Measurements from ENCODE around the gene STK24.

STK24 gene

GRCh38 chr13:98429977-98430736, 146.8 kb downstream of the STK24 start:
- peak; percentile 18 for DNase-seq (ENCODE audit: low read depth, low spot score)
- TF ChIP-seq, protein P1, sequence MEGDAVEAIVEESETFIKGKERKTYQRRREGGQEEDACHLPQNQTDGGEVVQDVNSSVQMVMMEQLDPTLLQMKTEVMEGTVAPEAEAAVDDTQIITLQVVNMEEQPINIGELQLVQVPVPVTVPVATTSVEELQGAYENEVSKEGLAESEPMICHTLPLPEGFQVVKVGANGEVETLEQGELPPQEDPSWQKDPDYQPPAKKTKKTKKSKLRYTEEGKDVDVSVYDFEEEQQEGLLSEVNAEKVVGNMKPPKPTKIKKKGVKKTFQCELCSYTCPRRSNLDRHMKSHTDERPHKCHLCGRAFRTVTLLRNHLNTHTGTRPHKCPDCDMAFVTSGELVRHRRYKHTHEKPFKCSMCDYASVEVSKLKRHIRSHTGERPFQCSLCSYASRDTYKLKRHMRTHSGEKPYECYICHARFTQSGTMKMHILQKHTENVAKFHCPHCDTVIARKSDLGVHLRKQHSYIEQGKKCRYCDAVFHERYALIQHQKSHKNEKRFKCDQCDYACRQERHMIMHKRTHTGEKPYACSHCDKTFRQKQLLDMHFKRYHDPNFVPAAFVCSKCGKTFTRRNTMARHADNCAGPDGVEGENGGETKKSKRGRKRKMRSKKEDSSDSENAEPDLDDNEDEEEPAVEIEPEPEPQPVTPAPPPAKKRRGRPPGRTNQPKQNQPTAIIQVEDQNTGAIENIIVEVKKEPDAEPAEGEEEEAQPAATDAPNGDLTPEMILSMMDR (IDR thresholded peaks at IDR 0.05; ENCODE audit: low read depth, low read length), result no peak
- no peak overlapping the region for H3K4me3 ChIP-seq (ENCODE audit: low read depth, low read length)
- in situ Hi-C loops (cut with HindIII; ENCODE audit: low sequenced_read_pairs), result loop anchor here (25.0 kb wide), 1 partner anchor 232 kb away; no protein-coding TSS in a partner anchor

- no peak overlapping the region for H3K4me3 ChIP-seq (ENCODE audit: low read depth, low read length)
- in situ Hi-C loops (cut with HindIII; ENCODE audit: low sequenced_read_pairs), result loop anchor here (25.0 kb wide), 1 partner anchor 233 kb away; no protein-coding TSS in a partner anchor
- TF ChIP-seq, protein P1 (IDR thresholded peaks at IDR 0.05; ENCODE audit: low read depth, low read length), result no peak
- no peak for DNase-seq (ENCODE audit: low read depth, low spot score)
Observed at GRCh38 chr13:98429531-98429930, 147.4 kb downstream of the STK24 start.

GRCh38 chr13:98429081-98429480, 147.8 kb downstream of the STK24 start:
- TF ChIP-seq, protein P1 (IDR thresholded peaks at IDR 0.05; ENCODE audit: low read depth, low read length), result no peak
- no peak for DNase-seq (ENCODE audit: low read depth, low spot score)
- no peak overlapping the region for H3K4me3 ChIP-seq (ENCODE audit: low read depth, low read length)
- in situ Hi-C loops (cut with HindIII; ENCODE audit: low sequenced_read_pairs), result loop anchor here (25.0 kb wide), 1 partner anchor 233 kb away; no protein-coding TSS in a partner anchor

GRCh38 chr13:98428256-98428966, 148.5 kb downstream of the STK24 start:
- DNase-seq (ENCODE audit: low read depth, low spot score), result peak; percentile 18
- in situ Hi-C loops (cut with HindIII; ENCODE audit: low sequenced_read_pairs), result loop anchor here (25.0 kb wide), 1 partner anchor 234 kb away; no protein-coding TSS in a partner anchor
- TF ChIP-seq, protein P1 (IDR thresholded peaks at IDR 0.05; ENCODE audit: low read depth, low read length), result no peak
- H3K4me3 ChIP-seq (ENCODE audit: low read depth, low read length), result no peak overlapping the region

- no peak overlapping the region for H3K4me3 ChIP-seq (ENCODE audit: low read depth, low read length)
- no peak for DNase-seq (ENCODE audit: low read depth, low spot score)
- in situ Hi-C loops (cut with HindIII; ENCODE audit: low sequenced_read_pairs), result loop anchor here (25.0 kb wide), 1 partner anchor 235 kb away; no protein-coding TSS in a partner anchor
- TF ChIP-seq, protein P1 (IDR thresholded peaks at IDR 0.05; ENCODE audit: low read depth, low read length), result no peak
Observed at GRCh38 chr13:98427331-98427995, 149.4 kb downstream of the STK24 start.

DNA sequence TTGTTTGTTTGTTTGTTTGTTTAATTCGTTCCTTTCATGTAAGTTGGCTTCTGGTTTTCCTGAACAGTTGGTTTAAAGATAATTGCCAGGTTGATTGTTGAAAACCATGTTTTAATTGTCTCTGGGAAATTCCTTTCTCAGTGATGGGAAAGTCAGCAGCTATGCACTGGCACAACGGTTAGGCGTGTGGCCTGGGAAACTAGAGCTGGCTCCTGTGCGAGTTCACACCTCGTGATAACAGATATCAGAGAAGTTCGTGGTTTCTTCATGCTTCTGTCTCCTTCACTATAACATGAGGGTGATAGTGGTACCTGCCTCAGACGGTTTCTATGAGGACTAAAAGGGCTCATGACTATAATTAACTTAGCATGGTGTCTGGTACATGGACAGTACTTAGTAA, 153.5 kb downstream of the STK24 start:
- TF ChIP-seq, protein P1 (IDR thresholded peaks at IDR 0.05; ENCODE audit: low read depth, low read length), result no peak

More for the DNA sequence above, 153.5 kb downstream of the STK24 start:
- H3K4me3 ChIP-seq (ENCODE audit: low read depth, low read length), result no peak overlapping the region
- no peak for DNase-seq (ENCODE audit: low read depth, low spot score)
- in situ Hi-C loops (cut with HindIII; ENCODE audit: low sequenced_read_pairs), result no loop called here
